Kidney (tissue), 14 donors: ENCODE results near the gene SOWAHD. TPM values are rescaled to one million over a fixed set of nuclear protein-coding genes. Genes with fewer than 3 reads are reported as not detected.

Experiments used
- DNase-seq, 5 donors: peaks; one replicate each; pipeline ENCODE4 v3.0.0-alpha.2; 2013 to 2020
- FAIRE-seq: peaks from 2 replicates; lab custom pipeline; 2012; peaks lifted over from hg19 to GRCh38; lab: Jason Lieb, UNC
- H3K27ac ChIP-seq, 2 donors: one replicate each; pipeline ENCODE4 v1.7.0; 2013; ENCODE audit warnings: low read depth in 2 of 2, low read length in 2 of 2, inconsistent platforms in 1 of 2
- H3K27me3 ChIP-seq: one replicate; pipeline ENCODE4 v1.7.1; 2013; ENCODE audit warnings: low read length, inconsistent platforms; ENCODE audit not compliant: control insufficient read depth, insufficient read depth
- H3K36me3 ChIP-seq, 3 donors: one replicate each; pipeline versions ENCODE4 v1.7.0 to v1.7.1; 2013; ENCODE audit warnings: low read length in 3 of 3, control low read depth in 1 of 3, inconsistent platforms in 1 of 3; ENCODE audit not compliant: insufficient read depth in 3 of 3, control insufficient read depth in 2 of 3
- H3K4me1 ChIP-seq, 3 donors: one replicate each; pipeline versions ENCODE4 v1.7.0 to v1.7.1; 2013; ENCODE audit warnings: low read length in 3 of 3, inconsistent platforms in 1 of 3, low read depth in 1 of 3; ENCODE audit not compliant: control insufficient read depth in 2 of 3, insufficient read depth in 2 of 3
- H3K4me3 ChIP-seq, 3 donors: one replicate each; pipeline versions ENCODE4 v1.7.0 to v1.8.1; 2013; ENCODE audit warnings: low read length in 3 of 3, control low read depth in 1 of 3, inconsistent platforms in 1 of 3
- H3K9ac ChIP-seq, 3 donors: one replicate each; pipeline versions ENCODE4 v1.7.0 to v1.7.1; 2013; ENCODE audit warnings: low read length in 3 of 3, control low read depth in 1 of 3, inconsistent platforms in 1 of 3
- H3K9me3 ChIP-seq, 3 donors: one replicate each; pipeline versions ENCODE4 v1.7.0 to v1.7.1; 2013; ENCODE audit warnings: low read length in 3 of 3, control low read depth in 1 of 3, inconsistent platforms in 1 of 3; ENCODE audit not compliant: control insufficient read depth in 2 of 3, insufficient read depth in 1 of 3
- intact Hi-C: fragments of 100-400 bp; cut with DNase I; formaldehyde crosslinking; loops from one replicate; pipeline ENCODE4 v1.11.1; 2022
- polyA plus RNA-seq: library from polyadenylated mRNA; stranded (reverse); fragments of 350-450 nt; fragmentation: Illumina TruSeq; extraction: RNeasy Lipid Tissue Mini Kit (QIAGEN cat#74804); gene quantifications from one replicate; pipeline ENCODE4 v1.2.3, GENCODE V29; 2014; ENCODE audit warnings: low read depth, low replicate concordance; ENCODE audit not compliant: insufficient read depth
- total RNA-seq: library from RNA; stranded (reverse); fragmentation: NEBNext Ultra II Directional; extraction: Animal tissue kit (Norgen Biotek cat#: 25700); gene quantifications from one replicate; pipeline ENCODE4 v1.2.1, GENCODE V29; 2021
- TF ChIP-seq, protein P1 (sequence below): IDR thresholded peaks from 3 replicates; pipeline ENCODE4 v1.5.1; 2012; ENCODE audit warnings: mild to moderate bottlenecking, moderate library complexity, borderline replicate concordance; ENCODE audit not compliant: insufficient read depth; ENCODE audit errors: extremely low read depth
- donor health status: control.
- donor health status: control.
- donor health status: control.
- donor health status: control.
- donor health status: control.
- donor health status: DM: yes; HTN: yes; CAD: no.
- donor health status: Normal renal cell carcinoma (clear cell type).

Gene SOWAHD
- total and polyA plus RNA-seq, 2 donors from 2014 or later, result 0.92 to 1.3 TPM

- intact Hi-C loops, result no loop called here
- TF ChIP-seq, protein P1, sequence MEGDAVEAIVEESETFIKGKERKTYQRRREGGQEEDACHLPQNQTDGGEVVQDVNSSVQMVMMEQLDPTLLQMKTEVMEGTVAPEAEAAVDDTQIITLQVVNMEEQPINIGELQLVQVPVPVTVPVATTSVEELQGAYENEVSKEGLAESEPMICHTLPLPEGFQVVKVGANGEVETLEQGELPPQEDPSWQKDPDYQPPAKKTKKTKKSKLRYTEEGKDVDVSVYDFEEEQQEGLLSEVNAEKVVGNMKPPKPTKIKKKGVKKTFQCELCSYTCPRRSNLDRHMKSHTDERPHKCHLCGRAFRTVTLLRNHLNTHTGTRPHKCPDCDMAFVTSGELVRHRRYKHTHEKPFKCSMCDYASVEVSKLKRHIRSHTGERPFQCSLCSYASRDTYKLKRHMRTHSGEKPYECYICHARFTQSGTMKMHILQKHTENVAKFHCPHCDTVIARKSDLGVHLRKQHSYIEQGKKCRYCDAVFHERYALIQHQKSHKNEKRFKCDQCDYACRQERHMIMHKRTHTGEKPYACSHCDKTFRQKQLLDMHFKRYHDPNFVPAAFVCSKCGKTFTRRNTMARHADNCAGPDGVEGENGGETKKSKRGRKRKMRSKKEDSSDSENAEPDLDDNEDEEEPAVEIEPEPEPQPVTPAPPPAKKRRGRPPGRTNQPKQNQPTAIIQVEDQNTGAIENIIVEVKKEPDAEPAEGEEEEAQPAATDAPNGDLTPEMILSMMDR, result peak; percentile 42
- no peak overlapping the region for H3K4me3 ChIP-seq
- peak in 4 of 5 donors; percentile 50 to 69 (median 58) for DNase-seq
- H3K27ac ChIP-seq, result no peak overlapping the region
- no peaks in the 10 kb centered on the region for H3K27me3 ChIP-seq
- H3K36me3 ChIP-seq, result no peaks in the 10 kb centered on the region
- H3K9me3 ChIP-seq, result no peaks in the 10 kb centered on the region
- H3K4me1 ChIP-seq, result no peaks in the 10 kb centered on the region
- no peak overlapping the region for H3K9ac ChIP-seq
- no peak for FAIRE-seq
Observed at GRCh38 chrX:119729408-119730201, 28.8 kb upstream of the SOWAHD start.

GRCh38 chrX:119734897-119735339, 23.5 kb upstream of the SOWAHD start:
- H3K36me3 ChIP-seq, result no peaks in the 10 kb centered on the region
- no peaks in the 10 kb centered on the region for H3K9me3 ChIP-seq
- H3K27ac ChIP-seq, result no peak overlapping the region
- intact Hi-C loops, result no loop called here
- TF ChIP-seq, protein P1, result no peak
- H3K4me1 ChIP-seq, result peaks cover 0 to 3% (median 0%) of the 10 kb centered on the region in 3 donors
- no peaks in the 10 kb centered on the region for H3K27me3 ChIP-seq
- H3K4me3 ChIP-seq, result no peak overlapping the region
- H3K9ac ChIP-seq, result no peak overlapping the region
- peak in 1 of 5 donors; percentile 82 for DNase-seq
- FAIRE-seq, result no peak

GRCh38 chrX:119735467-119735866, 22.9 kb upstream of the SOWAHD start:
- Histone ChIP-seq H3K27ac (no peak overlapping the region), H3K36me3 (no peaks in the 10 kb centered on the region), H3K27me3 (no peaks in the 10 kb centered on the region), H3K4me3 (no peak overlapping the region), H3K9ac (no peak overlapping the region), H3K4me1 (peaks cover 0 to 3% (median 0%) of the 10 kb centered on the region in 3 donors), H3K9me3 (no peaks in the 10 kb centered on the region)
- FAIRE-seq (no peak), DNase-seq (peak in 4 of 5 donors; percentile 57 to 71 (median 66))
- TF ChIP-seq, protein P1, result no peak
- intact Hi-C loops, result no loop called here
